HUES6 (cell line): ENCODE measurements around the gene RPN2.
A peak's percentile ranks its signal among the peaks of the same experiment; 100 is the strongest.

Experiments used
- H3K27ac ChIP-seq: 2 replicates; pipeline ENCODE4 v1.7.0; 2013; ENCODE audit warnings: low read depth, mild to moderate bottlenecking, low read length, inconsistent platforms
- H3K27me3 ChIP-seq: 2 replicates; pipeline ENCODE4 v1.6.1; 2013; ENCODE audit warnings: low read length; ENCODE audit not compliant: control insufficient read depth, insufficient read depth
- H3K36me3 ChIP-seq: 2 replicates; pipeline ENCODE4 v1.6.1; 2013; ENCODE audit warnings: low read length; ENCODE audit not compliant: control insufficient read depth, insufficient read depth
- H3K4me1 ChIP-seq: 2 replicates; pipeline ENCODE4 v1.6.1; 2013; ENCODE audit warnings: low read length; ENCODE audit not compliant: control insufficient read depth, insufficient read depth
- H3K4me3 ChIP-seq: 2 replicates; pipeline ENCODE4 v1.5.1; 2013; ENCODE audit warnings: low read depth, low read length
- H3K9ac ChIP-seq: one replicate; pipeline ENCODE4 v1.6.1; 2013; ENCODE audit warnings: mild to moderate bottlenecking, low read length
- H3K9me3 ChIP-seq: 2 replicates; pipeline ENCODE4 v1.6.1; 2013; ENCODE audit warnings: low read depth, low read length; ENCODE audit not compliant: control insufficient read depth, insufficient read depth

RPN2 gene

DNA sequence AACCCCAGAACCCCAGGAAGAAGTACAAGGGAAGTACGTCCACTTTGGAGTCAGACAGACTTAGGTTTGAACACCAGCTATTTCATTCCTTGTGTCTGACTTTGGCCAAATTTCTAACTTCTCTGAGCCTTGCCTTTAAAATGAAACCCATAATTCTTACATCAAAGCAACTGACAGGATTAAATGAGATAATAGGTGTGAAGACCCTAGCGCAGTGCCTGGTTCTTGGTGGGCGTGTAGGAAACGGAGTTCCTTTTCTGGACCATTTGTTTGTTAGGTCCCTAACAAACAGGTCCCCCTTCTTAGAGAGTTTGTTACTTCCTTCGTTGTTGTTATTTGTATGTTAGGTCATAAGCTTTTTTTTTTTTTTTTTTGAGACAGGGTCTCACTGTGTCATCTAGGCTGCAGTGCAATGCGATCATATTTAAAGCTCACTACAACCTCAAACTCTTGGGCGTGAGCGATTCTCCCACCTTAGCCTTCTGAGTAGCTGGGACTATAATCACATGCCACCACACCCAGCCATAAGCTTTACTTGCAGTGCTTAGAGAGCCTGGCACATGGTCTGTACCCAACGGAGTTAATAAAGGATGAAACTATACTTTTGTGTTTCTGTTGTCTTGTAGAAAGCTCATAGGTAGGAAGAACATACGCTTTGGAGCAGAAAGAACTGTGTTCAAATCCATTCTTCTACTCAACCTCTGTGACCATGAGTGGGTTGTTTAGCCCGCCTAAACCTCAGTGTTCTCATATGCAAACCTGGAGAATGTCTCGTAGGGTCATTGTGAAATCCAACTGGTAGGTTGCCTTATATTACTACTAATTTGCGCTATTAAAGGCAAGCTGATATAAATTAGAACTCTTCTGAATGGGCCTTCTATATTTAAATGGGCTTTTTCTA, 22.0 kb downstream of the RPN2 start:
- H3K9me3 ChIP-seq: no peaks in the 10 kb centered on the region
- peaks cover 91% of the 10 kb centered on the region for H3K36me3 ChIP-seq
- H3K9ac ChIP-seq: no peak overlapping the region

DNA sequence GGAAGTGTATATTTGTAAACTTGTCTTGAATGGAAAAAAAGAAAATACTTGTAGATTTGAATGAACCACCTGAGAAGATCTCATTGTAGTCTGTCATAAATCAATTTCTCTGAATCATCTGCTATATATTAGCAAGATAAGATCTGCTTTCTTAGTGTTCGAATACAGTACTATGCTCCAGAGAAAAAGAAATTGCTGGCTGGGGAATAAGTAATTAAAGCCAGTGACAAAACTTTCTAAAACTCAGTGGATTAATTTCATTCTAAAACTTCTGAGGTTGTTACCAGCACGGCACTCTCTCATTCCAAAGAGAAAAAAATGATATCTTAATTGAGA, 22.7 kb downstream of the RPN2 start:
- Histone ChIP-seq H3K9ac (no peak overlapping the region), H3K27me3 (no peaks in the 10 kb centered on the region), H3K4me1 (peaks cover 4% of the 10 kb centered on the region; the same call in 1 of the 2 replicates), H3K4me3 (no peak overlapping the region), H3K36me3 (peaks cover 95% of the 10 kb centered on the region), H3K27ac (0 out of 2 replicates have a peak overlapping the region, but pooled peaks have one; percentile 35), H3K9me3 (no peaks in the 10 kb centered on the region)

More for the DNA sequence above, 22.0 kb downstream of the RPN2 start:
- no peak overlapping the region for H3K4me3 ChIP-seq
- peaks cover 4% of the 10 kb centered on the region; the same call in 1 of the 2 replicates for H3K4me1 ChIP-seq
- 0 out of 2 replicates have a peak overlapping the region, but pooled peaks have one; percentile 35 for H3K27ac ChIP-seq
- H3K27me3 ChIP-seq: no peaks in the 10 kb centered on the region

DNA sequence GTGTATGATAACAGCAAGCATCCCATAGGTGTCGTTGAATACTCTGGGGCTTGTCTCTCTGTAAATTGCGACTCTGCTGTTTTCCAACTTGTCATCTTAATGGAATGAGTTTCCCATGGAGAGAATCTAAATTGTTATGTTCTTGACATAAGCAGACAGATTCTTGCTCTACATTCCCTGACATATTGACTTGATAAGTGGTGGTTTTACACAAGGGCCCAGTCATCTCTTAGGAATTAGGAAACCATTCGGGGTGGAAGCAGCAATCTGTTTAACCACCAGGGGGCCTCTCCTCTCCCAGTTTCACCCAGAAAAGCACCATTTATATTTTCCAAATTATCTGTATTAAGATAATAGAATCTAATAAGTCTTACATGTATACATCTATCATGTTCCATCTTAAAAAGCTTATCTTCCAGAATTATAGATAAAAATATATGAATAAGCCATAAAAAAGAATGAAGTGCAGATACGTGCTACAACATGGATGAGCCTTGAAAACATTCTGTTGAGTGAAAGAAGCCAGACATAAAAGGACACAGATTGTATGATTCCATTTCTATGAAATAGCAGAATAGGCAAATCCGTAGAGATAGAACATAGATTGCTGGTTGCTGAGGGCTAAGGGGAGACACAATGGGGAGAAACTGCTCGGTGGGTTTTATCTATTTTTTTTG, 23.3 kb downstream of the RPN2 start:
- H3K4me3 ChIP-seq: no peak overlapping the region
- H3K4me1 ChIP-seq: peaks cover 4% of the 10 kb centered on the region; the same call in 1 of the 2 replicates
- no peaks in the 10 kb centered on the region for H3K27me3 ChIP-seq
- H3K27ac ChIP-seq: no peak overlapping the region
- H3K9ac ChIP-seq: no peak overlapping the region
- H3K9me3 ChIP-seq: no peaks in the 10 kb centered on the region
- peaks cover 95% of the 10 kb centered on the region for H3K36me3 ChIP-seq

DNA sequence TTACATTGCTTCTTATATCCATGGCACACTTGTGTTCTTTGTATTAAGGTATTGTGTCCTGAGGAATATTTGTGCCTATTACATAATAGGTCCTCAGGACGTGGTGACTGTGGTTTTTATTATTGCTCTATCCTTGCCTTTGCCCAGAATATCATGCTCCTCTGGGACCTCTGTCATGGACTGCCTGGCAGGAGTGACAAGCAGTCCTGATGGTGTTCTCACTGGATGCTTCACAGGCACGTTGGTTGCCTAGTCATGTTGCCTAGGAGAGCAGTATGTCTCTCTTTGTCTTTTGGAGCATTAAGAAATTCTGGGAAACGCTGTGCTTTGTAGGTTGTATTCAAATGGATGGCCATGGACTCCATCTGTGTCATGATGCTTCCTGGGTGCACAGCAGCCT, 24.9 kb downstream of the RPN2 start:
- H3K4me3 ChIP-seq: no peak overlapping the region
- peaks cover 4% of the 10 kb centered on the region; the same call in 1 of the 2 replicates for H3K4me1 ChIP-seq
- H3K27ac ChIP-seq: no peak overlapping the region
- H3K27me3 ChIP-seq: no peaks in the 10 kb centered on the region
- peaks cover 95% of the 10 kb centered on the region for H3K36me3 ChIP-seq
- H3K9me3 ChIP-seq: no peaks in the 10 kb centered on the region
- no peak overlapping the region for H3K9ac ChIP-seq

DNA sequence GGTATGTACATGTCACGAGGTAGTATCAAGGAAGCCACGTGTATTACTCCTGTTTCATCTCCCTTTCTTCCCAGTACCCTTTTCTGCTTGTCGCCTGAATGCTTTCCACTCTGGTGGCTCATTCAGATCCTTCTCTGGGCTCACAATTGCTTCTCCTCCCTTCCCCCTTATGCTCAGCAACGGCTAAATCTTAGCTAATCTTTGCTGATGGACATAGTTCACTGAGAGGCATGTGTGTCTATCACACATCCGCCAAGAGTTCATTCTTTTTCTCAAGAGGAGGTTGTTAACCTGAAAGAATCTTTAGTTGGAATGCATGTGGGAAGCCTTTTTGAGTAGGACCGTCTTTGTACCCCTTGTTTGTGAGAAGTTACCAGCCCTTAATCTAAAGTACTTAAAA, 26.0 kb downstream of the RPN2 start:
- Histone ChIP-seq H3K36me3 (peaks cover 95% of the 10 kb centered on the region), H3K9me3 (no peaks in the 10 kb centered on the region), H3K9ac (no peak overlapping the region), H3K27me3 (no peaks in the 10 kb centered on the region), H3K27ac (no peak overlapping the region), H3K4me3 (no peak overlapping the region), H3K4me1 (peaks cover 4% of the 10 kb centered on the region; the same call in 1 of the 2 replicates)

DNA sequence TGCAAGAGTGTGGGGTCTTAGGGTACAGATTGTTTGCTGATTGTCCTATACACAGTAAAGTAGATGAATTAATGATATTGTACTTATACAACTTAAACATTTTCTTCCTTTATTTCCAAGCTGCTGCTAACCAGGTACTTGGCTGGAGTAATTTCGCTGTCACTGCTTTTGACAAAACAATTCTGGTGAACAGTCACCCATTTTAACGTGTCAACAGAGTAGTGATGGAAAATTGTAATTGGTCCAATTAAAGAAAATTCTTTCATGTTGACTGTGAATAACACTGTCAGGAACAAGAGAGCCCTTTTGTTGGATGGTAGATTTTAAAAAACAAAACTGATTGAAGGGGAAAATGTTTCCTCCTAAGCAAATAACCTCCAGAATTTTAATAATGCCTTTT, 26.7 kb downstream of the RPN2 start:
- H3K36me3 ChIP-seq: peaks cover 95% of the 10 kb centered on the region

DNA sequence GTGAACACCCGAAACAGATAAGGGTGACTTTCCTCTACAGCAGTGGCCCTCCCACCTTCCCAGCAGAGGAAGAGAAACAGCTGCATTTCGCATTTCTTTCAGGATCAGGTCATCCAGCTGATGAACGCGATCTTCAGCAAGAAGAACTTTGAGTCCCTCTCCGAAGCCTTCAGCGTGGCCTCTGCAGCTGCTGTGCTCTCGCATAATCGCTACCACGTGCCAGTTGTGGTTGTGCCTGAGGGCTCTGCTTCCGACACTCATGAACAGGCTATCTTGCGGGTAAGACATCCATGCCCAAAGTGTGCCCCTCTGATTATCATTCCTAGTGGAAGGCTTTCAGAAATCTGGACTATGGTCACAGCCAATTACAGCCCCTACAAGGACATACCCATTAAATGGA, 28.0 kb downstream of the RPN2 start:
- Histone ChIP-seq H3K9me3 (no peaks in the 10 kb centered on the region), H3K9ac (no peak overlapping the region), H3K27me3 (no peaks in the 10 kb centered on the region), H3K36me3 (peaks cover 91% of the 10 kb centered on the region), H3K4me3 (no peak overlapping the region), H3K27ac (no peak overlapping the region), H3K4me1 (peaks cover 1% of the 10 kb centered on the region; the same call in 1 of the 2 replicates)

More for the DNA sequence above, 26.7 kb downstream of the RPN2 start:
- Histone ChIP-seq H3K27me3 (no peaks in the 10 kb centered on the region), H3K4me1 (peaks cover 4% of the 10 kb centered on the region; the same call in 1 of the 2 replicates), H3K27ac (no peak overlapping the region), H3K4me3 (no peak overlapping the region), H3K9me3 (no peaks in the 10 kb centered on the region), H3K9ac (no peak overlapping the region)

DNA sequence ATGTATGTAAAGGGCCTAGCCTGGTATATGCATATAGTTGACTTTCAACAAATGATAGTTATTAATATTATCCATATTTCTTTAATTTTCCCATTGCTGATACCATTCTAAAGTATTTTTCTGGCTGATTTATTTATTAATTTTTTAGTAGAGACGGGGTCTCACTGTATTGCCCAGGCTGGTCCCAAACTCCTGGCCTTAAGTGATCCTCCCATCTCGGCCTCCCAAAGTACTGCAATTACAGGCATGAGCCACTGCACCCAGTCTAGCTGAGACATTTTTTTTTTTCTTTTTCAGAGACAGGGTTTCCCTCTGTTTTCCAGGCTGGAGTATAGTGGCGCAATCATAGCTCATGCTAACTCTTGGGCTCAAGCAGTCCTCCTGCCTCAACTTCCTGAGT, 30.1 kb downstream of the RPN2 start:
- Histone ChIP-seq H3K4me3 (no peak overlapping the region), H3K9me3 (no peaks in the 10 kb centered on the region), H3K4me1 (no peaks in the 10 kb centered on the region), H3K9ac (no peak overlapping the region), H3K27me3 (no peaks in the 10 kb centered on the region), H3K27ac (no peak overlapping the region), H3K36me3 (peaks cover 94% of the 10 kb centered on the region)

DNA sequence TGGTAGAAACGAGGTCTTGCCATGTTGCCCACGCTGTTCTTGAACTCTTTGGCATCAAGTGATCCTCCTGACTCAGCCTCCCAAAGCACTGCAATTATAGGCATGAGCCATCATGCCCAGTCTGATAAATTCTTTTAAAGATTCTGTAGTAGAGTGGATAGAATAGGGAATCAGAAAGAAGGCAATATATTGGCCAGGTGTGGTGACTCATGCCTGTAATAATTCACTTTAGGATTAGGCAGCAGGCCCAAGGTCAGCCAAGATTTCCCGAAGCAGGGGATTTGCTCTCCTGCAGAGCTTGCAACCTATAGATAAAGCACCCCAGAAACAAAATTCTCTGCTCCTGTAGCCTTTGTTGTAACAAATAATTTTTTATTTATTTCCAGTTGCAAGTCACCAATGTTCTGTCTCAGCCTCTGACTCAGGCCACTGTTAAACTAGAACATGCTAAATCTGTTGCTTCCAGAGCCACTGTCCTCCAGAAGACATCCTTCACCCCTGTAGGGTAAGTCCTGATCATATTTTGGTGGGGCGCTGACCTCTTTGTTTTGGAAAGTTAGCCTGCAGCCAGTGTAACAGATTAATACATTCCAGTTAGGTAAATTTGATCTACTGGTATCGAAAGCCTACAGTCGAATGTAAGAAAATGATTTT, 30.7 kb downstream of the RPN2 start:
- Histone ChIP-seq H3K9me3 (no peaks in the 10 kb centered on the region), H3K27ac (no peak overlapping the region), H3K9ac (no peak overlapping the region), H3K4me1 (no peaks in the 10 kb centered on the region), H3K27me3 (no peaks in the 10 kb centered on the region), H3K4me3 (no peak overlapping the region), H3K36me3 (peaks cover 94% of the 10 kb centered on the region)

DNA sequence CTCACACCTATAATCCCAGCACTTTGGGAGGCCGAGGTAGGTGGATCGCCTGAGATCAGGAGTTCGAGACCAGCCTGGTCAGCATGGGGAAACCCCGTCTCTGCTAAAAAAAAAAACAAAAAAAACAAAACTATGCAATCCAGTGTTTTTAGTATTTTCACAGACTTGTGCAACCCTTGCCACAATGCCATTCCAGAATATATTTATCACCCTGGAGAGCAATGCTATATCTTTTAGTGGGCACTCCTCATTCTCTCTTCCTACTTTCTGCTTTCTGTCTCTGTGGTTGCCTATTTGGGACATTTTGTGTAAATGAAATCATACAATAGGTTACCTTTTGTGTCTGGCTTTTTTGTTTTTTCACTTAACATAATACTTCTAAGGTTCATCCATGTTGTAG, 39.3 kb downstream of the RPN2 start:
- Histone ChIP-seq H3K4me1 (0 out of 2 replicates have a peak, but pooled peaks cover 2% of the 10 kb centered on the region), H3K27me3 (no peaks in the 10 kb centered on the region), H3K9me3 (no peaks in the 10 kb centered on the region), H3K4me3 (no peak overlapping the region), H3K9ac (no peak overlapping the region), H3K36me3 (peaks cover 75% of the 10 kb centered on the region), H3K27ac (no peak overlapping the region)
